Measurements from ENCODE around the gene YWHAG. TPM values are rescaled to one million over a fixed set of nuclear protein-coding genes. Genes with fewer than 3 reads are reported as not detected.

YWHAG gene
- total and polyA plus RNA-seq, 2 experiments from 2014 or later, result 82.2 to 179 TPM

- no peak for ATAC-seq
- TF ChIP-seq CTCF (conservative IDR thresholded peaks at IDR 0.05; ENCODE audit: low read depth in 2 of 2), result no peak
- TF ChIP-seq EZH2 (IDR thresholded peaks at IDR 0.05; ENCODE audit: low read depth, unreplicated experiment), result no peak
- no peak for TF ChIP-seq JUNB (IDR thresholded peaks at IDR 0.05; ENCODE audit: unreplicated experiment)
- no peak for TF ChIP-seq EZH2phosphoT487 (IDR thresholded peaks at IDR 0.05; ENCODE audit: unreplicated experiment)
- no peak for TF ChIP-seq STAT1 (IDR thresholded peaks at IDR 0.05; ENCODE audit: unreplicated experiment)
- no peak for TF ChIP-seq ZNF462 (CRISPR knock-in tag; IDR thresholded peaks at IDR 0.05)
- TF ChIP-seq ZNF114 (CRISPR knock-in tag; IDR thresholded peaks at IDR 0.05), result no peak
- no peak for TF ChIP-seq ZNF331 (CRISPR knock-in tag; IDR thresholded peaks at IDR 0.05; ENCODE audit: low read depth)
- no peak for TF ChIP-seq POLR2AphosphoS5 (IDR thresholded peaks at IDR 0.05; ENCODE audit: low read depth)
- no peak for TF ChIP-seq CREB1 (CRISPR knock-in tag; IDR thresholded peaks at IDR 0.05; ENCODE audit: low read depth)
- TF ChIP-seq NANOG (IDR thresholded peaks at IDR 0.05; ENCODE audit: borderline replicate concordance), result no peak
- TF ChIP-seq ETS1 (IDR thresholded peaks at IDR 0.05), result no peak
- no peak for TF ChIP-seq REST (IDR thresholded peaks at IDR 0.05; ENCODE audit: unreplicated experiment)
- H3F3A ChIP-seq (replicated peaks; ENCODE audit: low read depth), result peaks cover 19% of the 10 kb centered on the region
- peak overlapping the region; percentile 82 for H3K4me2 ChIP-seq
- H3K4me1 ChIP-seq (ENCODE audit: insufficient read depth), result peaks cover 37% of the 10 kb centered on the region
- peaks cover 44% of the 10 kb centered on the region for H3K4me1 Mint-ChIP-seq
- no peak overlapping the region; the same call in 1 of the 2 replicates for H3K27ac ChIP-seq (ENCODE audit: low read depth)
- H3K79me2 ChIP-seq (replicated peaks; ENCODE audit: insufficient read depth), result peaks cover 92% of the 10 kb centered on the region
- H3K27ac Mint-ChIP-seq, result no peak overlapping the region
- H2AFZ ChIP-seq, result no peak overlapping the region
- H3K27me3 ChIP-seq (ENCODE audit: insufficient read depth), result no peaks in the 10 kb centered on the region
- peaks cover 85% of the 10 kb centered on the region for H3K36me3 Mint-ChIP-seq (ENCODE audit: low read depth)
- H3K36me3 ChIP-seq (ENCODE audit: insufficient read depth), result peaks cover 34% of the 10 kb centered on the region
- H3K4me3 Mint-ChIP-seq, result peak overlapping the region; percentile 94; the same call in 1 of the 3 replicates
- peaks cover 82% of the 10 kb centered on the region for H4K20me1 ChIP-seq (replicated peaks; ENCODE audit: insufficient read depth)
- peaks cover 16% of the 10 kb centered on the region for H3K27me3 Mint-ChIP-seq (ENCODE audit: insufficient read depth, low read depth, poor library complexity)
- H3K4me3 ChIP-seq, result 0 out of 2 replicates have a peak overlapping the region, but pooled peaks have one; percentile 99
- peaks cover 6% of the 10 kb centered on the region; the same call in 1 of the 3 replicates for H3K9me3 Mint-ChIP-seq
- no peaks in the 10 kb centered on the region for H3K9me2 ChIP-seq (ENCODE audit: insufficient read depth)
- no peak for DNase-seq (ENCODE audit: low spot score)
These were observed 4.3 kb downstream of the YWHAG start for GRCh38 chr7:76354516-76354915.
